ES-I3 (cell line): ENCODE data around the gene ARL16.

Experiments used
- H3K36me3 ChIP-seq: 2 replicates; pipeline ENCODE4 v1.6.1; 2013; ENCODE audit warnings: mild to moderate bottlenecking, low read length, control low read depth, moderate library complexity; ENCODE audit not compliant: insufficient read depth
- H3K4me1 ChIP-seq: 2 replicates; pipeline ENCODE4 v1.6.1; 2013; ENCODE audit warnings: mild to moderate bottlenecking, control low read depth, low read length; ENCODE audit not compliant: insufficient read depth
- H3K9ac ChIP-seq: 2 replicates; pipeline ENCODE4 v1.6.1; 2013; ENCODE audit warnings: low read depth, mild to moderate bottlenecking, low read length, moderate library complexity
- H3K9me3 ChIP-seq: 2 replicates; pipeline ENCODE4 v1.6.1; 2013; ENCODE audit warnings: mild to moderate bottlenecking, low read length, moderate library complexity; ENCODE audit not compliant: control insufficient read depth, insufficient read depth

The ARL16 gene

GRCh38 chr17:81659038-81659437 lies 24.6 kb downstream of the ARL16 start:
- no peaks in the 10 kb centered on the region for H3K36me3 ChIP-seq
- no peak overlapping the region for H3K9ac ChIP-seq
- H3K4me1 ChIP-seq: peaks cover 6% of the 10 kb centered on the region; the same call in 1 of the 2 replicates
- H3K9me3 ChIP-seq: no peaks in the 10 kb centered on the region

- H3K9me3 ChIP-seq: no peaks in the 10 kb centered on the region
- H3K36me3 ChIP-seq: no peaks in the 10 kb centered on the region
- H3K9ac ChIP-seq: no peak overlapping the region
- H3K4me1 ChIP-seq: peaks cover 11% of the 10 kb centered on the region; the same call in 1 of the 2 replicates
These were observed 26.8 kb downstream of the ARL16 start for GRCh38 chr17:81656835-81657234.

- H3K9ac ChIP-seq: no peak within 1 kb of the TSS
- H3K9me3 ChIP-seq: no peaks in the 10 kb centered on the region
- H3K4me1 ChIP-seq: peaks cover 11% of the 10 kb centered on the region; the same call in 1 of the 2 replicates
- no peaks in the 10 kb centered on the region for H3K36me3 ChIP-seq
These were observed 27.4 kb downstream of the ARL16 start, which contains the start of gene PDE6G for GRCh38 chr17:81656118-81656743. PDE6G (minus strand) TSS chr17:81656542; CDS start chr17:81653305, 3,237 bp downstream.

GRCh38 chr17:81655378-81656117 lies 28.0 kb downstream of the ARL16 start:
- Histone ChIP-seq H3K9me3 (no peaks in the 10 kb centered on the region), H3K9ac (no peak overlapping the region), H3K4me1 (peaks cover 16% of the 10 kb centered on the region; the same call in 1 of the 2 replicates), H3K36me3 (no peaks in the 10 kb centered on the region)

GRCh38 chr17:81652906-81653771 lies 30.5 kb downstream of the ARL16 start:
- Histone ChIP-seq H3K9me3 (no peaks in the 10 kb centered on the region), H3K9ac (peak overlapping the region; percentile 72), H3K36me3 (no peaks in the 10 kb centered on the region), H3K4me1 (peaks cover 16% of the 10 kb centered on the region; the same call in 1 of the 2 replicates)

GRCh38 chr17:81651692-81652091 lies 31.9 kb downstream of the ARL16 start:
- Histone ChIP-seq H3K36me3 (no peaks in the 10 kb centered on the region), H3K9ac (no peak overlapping the region), H3K9me3 (no peaks in the 10 kb centered on the region), H3K4me1 (peaks cover 22% of the 10 kb centered on the region; the same call in 1 of the 2 replicates)

GRCh38 chr17:81650951-81651350 lies 32.6 kb downstream of the ARL16 start:
- Histone ChIP-seq H3K36me3 (no peaks in the 10 kb centered on the region), H3K9ac (no peak overlapping the region), H3K9me3 (no peaks in the 10 kb centered on the region), H3K4me1 (peaks cover 22% of the 10 kb centered on the region; the same call in 1 of the 2 replicates)

- no peaks in the 10 kb centered on the region for H3K36me3 ChIP-seq
- peak overlapping the region; percentile 54; the same call in 1 of the 2 replicates for H3K9ac ChIP-seq
- H3K9me3 ChIP-seq: no peaks in the 10 kb centered on the region
- peaks cover 18% of the 10 kb centered on the region; the same call in 1 of the 2 replicates for H3K4me1 ChIP-seq
These were observed 34.9 kb downstream of the ARL16 start for GRCh38 chr17:81648707-81649085.

- Histone ChIP-seq H3K9me3 (no peaks in the 10 kb centered on the region), H3K36me3 (no peaks in the 10 kb centered on the region), H3K4me1 (peaks cover 13% of the 10 kb centered on the region; the same call in 1 of the 2 replicates), H3K9ac (peak overlapping the region; percentile 54)
These were observed 35.4 kb downstream of the ARL16 start for GRCh38 chr17:81648013-81648706.

- H3K9me3 ChIP-seq: no peaks in the 10 kb centered on the region
- peaks cover 11% of the 10 kb centered on the region; the same call in 1 of the 2 replicates for H3K4me1 ChIP-seq
- peak overlapping the region; percentile 54; the same call in 1 of the 2 replicates for H3K9ac ChIP-seq
- H3K36me3 ChIP-seq: no peaks in the 10 kb centered on the region
These were observed 36.0 kb downstream of the ARL16 start for GRCh38 chr17:81647640-81648012.

GRCh38 chr17:81646869-81647600 lies 36.6 kb downstream of the ARL16 start:
- peaks cover 16% of the 10 kb centered on the region; the same call in 1 of the 2 replicates for H3K4me1 ChIP-seq
- H3K9me3 ChIP-seq: no peaks in the 10 kb centered on the region
- H3K9ac ChIP-seq: peak overlapping the region; percentile 54; the same call in 1 of the 2 replicates

GRCh38 chr17:81644976-81645952 lies 38.3 kb downstream of the ARL16 start:
- H3K4me1 ChIP-seq: peaks cover 14% of the 10 kb centered on the region; the same call in 1 of the 2 replicates
- no peaks in the 10 kb centered on the region for H3K36me3 ChIP-seq
- no peaks in the 10 kb centered on the region for H3K9me3 ChIP-seq
- H3K9ac ChIP-seq: no peak overlapping the region

More at GRCh38 chr17:81646869-81647600, 36.6 kb downstream of the ARL16 start:
- no peaks in the 10 kb centered on the region for H3K36me3 ChIP-seq
